Measurements from ENCODE around the gene PLEKHG4B. TPM values are rescaled to one million over a fixed set of nuclear protein-coding genes. Genes with fewer than 3 reads are reported as not detected.

The PLEKHG4B gene, protein sequence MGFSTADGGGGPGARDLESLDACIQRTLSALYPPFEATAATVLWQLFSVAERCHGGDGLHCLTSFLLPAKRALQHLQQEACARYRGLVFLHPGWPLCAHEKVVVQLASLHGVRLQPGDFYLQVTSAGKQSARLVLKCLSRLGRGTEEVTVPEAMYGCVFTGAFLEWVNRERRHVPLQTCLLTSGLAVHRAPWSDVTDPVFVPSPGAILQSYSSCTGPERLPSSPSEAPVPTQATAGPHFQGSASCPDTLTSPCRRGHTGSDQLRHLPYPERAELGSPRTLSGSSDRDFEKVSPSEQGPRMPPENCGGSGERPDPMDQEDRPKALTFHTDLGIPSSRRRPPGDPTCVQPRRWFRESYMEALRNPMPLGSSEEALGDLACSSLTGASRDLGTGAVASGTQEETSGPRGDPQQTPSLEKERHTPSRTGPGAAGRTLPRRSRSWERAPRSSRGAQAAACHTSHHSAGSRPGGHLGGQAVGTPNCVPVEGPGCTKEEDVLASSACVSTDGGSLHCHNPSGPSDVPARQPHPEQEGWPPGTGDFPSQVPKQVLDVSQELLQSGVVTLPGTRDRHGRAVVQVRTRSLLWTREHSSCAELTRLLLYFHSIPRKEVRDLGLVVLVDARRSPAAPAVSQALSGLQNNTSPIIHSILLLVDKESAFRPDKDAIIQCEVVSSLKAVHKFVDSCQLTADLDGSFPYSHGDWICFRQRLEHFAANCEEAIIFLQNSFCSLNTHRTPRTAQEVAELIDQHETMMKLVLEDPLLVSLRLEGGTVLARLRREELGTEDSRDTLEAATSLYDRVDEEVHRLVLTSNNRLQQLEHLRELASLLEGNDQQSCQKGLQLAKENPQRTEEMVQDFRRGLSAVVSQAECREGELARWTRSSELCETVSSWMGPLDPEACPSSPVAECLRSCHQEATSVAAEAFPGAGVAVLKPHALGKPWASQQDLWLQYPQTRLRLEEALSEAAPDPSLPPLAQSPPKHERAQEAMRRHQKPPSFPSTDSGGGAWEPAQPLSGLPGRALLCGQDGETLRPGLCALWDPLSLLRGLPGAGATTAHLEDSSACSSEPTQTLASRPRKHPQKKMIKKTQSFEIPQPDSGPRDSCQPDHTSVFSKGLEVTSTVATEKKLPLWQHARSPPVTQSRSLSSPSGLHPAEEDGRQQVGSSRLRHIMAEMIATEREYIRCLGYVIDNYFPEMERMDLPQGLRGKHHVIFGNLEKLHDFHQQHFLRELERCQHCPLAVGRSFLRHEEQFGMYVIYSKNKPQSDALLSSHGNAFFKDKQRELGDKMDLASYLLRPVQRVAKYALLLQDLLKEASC (N-terminal part only)
- total RNA-seq, result not detected in 2 replicates

DNA sequence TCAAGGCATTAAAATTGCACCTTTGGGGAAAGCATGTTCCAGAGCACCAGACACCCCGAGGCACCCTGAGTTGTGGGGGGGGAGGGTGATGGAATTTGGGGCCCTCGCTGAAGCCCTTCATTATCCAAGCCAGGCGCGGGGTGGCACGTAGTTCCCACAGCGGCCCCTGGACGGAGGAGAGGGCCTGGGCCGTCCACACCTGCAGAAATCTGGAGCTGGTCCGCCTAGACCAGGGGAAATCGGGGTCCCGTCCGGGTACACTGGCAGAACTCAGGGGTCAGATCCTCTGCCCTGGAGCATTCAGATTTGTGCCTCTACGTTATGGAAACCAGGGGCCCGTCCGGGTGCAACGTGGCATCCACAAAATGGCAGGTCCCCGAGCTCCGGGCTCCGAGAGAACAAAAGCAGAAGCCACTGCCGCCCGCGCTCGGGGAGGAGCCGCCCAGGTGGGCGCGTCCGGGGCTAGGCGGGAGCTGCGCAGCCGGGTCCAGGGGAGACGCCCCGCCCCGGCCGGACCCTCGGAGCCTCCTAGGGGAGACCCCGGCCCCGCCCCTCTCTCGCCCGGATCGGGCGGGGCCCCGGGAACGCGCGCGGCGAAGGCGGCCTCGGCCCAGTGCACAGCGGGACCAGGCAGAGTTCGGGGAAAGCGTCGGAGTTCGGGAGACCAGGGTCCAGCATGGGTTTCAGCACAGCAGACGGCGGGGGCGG is at the start of gene PLEKHG4B:
Gene PLEKHG4B, plus strand, starts transcription at position 613 of the 708 bp plus-strand sequence. Its CDS starts 64 bp downstream, at position 677.

DNA sequence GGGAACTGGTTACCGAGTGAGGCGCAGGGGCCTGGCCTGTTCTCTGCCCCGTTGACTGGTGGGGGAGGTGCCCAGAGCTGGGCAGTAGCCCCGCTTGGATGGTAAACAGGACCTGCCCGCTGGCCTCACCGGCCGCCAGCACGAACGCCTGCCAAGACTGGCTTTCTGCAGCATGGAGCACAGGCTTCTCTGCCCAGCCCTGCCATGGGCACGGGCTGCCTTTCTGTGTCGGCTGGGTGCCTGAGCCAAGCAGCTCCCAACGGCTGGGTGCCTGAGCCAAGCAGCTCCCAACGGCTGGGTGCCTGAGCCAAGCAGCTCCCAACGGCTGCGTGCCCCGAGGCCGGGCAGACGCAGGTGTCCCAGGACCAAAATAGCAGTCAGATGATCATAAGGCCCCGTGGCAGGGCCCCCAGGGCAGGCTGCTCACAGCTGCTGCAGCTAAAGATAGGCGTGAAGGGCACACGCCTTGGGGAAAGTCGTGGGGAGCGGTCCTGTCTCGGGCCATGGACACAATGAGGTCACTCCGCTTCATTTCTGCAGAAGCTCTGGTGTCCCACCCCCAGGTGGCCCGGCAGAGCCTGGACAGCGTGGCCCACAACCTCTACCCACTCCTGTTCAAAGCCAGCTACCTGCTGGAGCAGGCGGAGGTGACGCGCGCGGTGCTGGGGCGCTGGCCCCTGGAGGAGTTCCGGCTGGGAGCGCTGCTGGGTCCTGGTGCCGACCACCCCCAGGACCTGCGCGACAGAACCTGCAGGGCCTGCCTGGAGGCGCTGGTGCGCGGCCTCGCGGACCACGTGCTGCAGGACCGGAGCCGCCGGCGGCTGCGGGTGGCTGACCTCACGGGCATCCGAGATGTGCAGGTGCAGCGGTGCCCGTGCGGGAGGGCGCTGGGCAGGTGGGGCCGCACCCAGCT is 99.3 kb downstream of the PLEKHG4B start, which contains the start of gene LRRC14B:
Gene LRRC14B, plus strand, starts transcription at position 460 of the 913 bp plus-strand sequence. Its CDS starts 44 bp downstream, at position 504.

DNA sequence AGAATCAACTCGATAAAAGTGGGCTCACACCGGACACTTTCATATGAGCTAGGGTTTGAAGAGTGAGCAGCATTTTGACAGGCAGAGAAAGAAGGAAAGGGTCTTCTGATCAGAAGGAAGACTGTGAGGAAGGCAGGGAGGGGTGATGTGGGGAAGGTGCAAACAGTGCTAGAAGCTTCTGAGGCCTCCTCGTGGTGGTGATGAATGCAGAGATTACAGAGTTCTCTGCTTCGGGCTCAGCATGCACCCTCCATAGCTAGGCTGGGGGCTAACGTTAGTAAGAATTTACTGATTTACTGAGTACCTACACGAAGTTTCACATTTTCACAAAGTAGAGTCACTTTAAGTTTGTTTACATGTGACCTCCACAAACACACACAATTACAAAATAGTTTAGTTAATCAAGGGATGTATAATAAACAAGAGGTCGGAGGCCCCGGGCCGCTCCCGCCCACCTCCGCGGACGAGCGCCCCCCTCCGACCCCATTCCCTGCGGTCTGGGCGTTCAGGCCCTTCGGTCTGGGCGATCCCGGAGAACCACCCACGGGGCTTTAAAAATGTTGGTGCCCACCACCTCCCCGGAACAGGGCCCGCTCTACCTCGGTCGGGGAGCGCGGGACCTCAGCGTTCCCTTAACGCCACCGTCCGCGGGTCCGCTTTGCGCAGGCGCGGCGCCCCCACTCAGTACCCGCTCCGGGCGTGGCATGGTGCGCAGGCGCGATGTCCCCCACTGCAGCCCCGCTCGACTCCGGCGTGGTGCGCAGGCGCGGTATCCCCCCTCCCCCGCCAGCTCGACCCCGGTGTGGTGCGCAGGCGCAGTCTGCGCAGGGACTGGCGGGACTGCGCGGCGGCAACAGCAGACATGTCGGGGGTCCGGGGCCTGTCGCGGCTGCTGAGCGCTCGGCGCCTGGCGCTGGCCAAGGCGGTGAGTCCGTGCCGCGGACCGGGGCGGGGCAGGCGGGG is 125.8 kb downstream of the PLEKHG4B start, which contains the start of the genes CCDC127 and SDHA:
Gene CCDC127, minus strand, starts transcription at position 660 of the 963 bp plus-strand sequence. CDS start 1,304 bp downstream, outside the sequence.
Gene SDHA, plus strand, starts transcription at position 827 of the 963 bp plus-strand sequence. Its CDS starts 36 bp downstream, at position 863.

Other genes with a start within 250 kb of the PLEKHG4B start
- gene LRRC14B, start 99.3 kb downstream of the PLEKHG4B start, total RNA-seq, result not detected in 2 replicates
- 4.1 and 6.0 TPM in 2 replicates for gene CCDC127, start 126.0 kb downstream of the PLEKHG4B start, total RNA-seq
- gene SDHA, start 126.2 kb downstream of the PLEKHG4B start, total RNA-seq, result 69.5 and 84.7 TPM in 2 replicates
- gene PDCD6, start 179.5 kb downstream of the PLEKHG4B start, total RNA-seq, result 96.6 and 117 TPM in 2 replicates
- gene AHRR, start 229.5 kb downstream of the PLEKHG4B start, total RNA-seq, result 8.8 and 16.4 TPM in 2 replicates

All from cardiac atrium fibroblast (primary cell).